SH-SY5Y (cell line): ENCODE results near the gene PRDM11.

Experiments
- GATA2 ChIP-seq: IDR thresholded peaks from 2 replicates; pipeline ENCODE4 v1.6.1; 2011; ENCODE audit warnings: mild to moderate bottlenecking, low read depth, low read length
- GATA3 ChIP-seq: IDR thresholded peaks from 2 replicates; pipeline ENCODE4 v1.6.1; 2011; ENCODE audit warnings: low read depth, mild to moderate bottlenecking, low read length, moderate library complexity

PRDM11 gene

DNA sequence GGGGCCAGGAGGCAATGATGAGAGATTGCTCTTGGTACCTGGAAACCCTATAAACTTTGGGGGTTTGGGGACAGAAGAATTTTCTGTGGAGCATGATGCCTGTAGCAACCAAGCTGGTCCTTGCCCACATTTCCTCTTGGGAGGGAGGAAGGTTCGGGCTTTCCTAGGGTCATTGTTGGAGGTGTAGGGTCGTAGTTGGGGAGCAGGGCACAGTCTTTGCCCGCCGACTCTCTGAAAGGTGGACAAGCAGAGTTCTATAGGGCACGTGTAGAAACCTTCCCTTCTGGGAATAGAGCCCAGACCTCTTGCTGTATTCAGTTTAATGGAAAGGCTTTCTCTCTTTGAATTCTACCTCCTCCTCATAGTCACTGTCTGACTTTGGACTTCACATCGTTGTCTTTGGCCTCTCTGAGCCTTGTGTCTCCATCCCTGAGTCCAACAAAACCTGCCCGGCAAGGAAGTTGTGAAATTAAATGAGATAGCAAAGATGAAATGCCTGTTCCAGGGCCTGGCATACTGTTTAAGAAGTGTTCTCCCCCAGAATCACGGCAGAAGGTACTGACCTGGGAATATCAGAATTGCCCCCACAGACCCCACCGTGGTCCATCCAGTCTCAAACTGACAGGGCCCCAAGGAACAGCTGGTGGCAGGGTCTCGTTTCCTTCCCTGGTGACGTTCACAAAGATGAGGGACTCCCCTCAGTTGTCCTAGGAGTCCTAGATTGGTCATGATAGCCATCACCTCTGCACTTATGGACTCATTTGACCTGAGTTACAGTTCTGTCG lies 1.6 kb downstream of the PRDM11 start:
- TF ChIP-seq GATA2 (no peak), GATA3 (no peak)

DNA sequence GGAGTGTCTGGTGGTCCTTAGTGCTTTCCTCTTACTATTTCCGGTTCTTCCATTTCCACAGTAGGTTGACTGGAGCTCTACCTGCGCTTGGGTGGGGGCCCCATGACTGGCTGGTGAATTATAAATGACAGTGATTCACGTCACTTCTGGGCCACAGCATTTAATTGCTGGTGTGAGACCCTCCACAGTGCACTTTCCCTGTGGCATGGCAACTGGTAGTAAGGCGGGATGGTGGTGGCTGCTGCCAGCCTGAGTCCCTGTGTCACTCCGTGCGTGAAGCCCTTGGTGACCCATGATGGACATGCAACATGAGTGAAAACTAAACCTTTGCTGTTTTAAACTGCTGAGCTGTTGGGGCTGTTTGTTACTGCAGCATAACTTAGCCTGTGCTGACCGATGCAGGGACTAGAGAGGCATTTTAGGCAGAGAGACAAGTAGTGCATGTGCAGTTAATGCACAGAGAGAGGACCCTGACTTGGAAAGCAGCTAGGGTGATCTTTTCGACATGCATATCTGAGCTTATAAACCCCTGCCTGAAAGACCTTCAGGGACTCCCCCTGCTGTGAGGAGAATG lies 3.1 kb downstream of the PRDM11 start:
- TF ChIP-seq GATA3 (no peak), GATA2 (no peak)

DNA sequence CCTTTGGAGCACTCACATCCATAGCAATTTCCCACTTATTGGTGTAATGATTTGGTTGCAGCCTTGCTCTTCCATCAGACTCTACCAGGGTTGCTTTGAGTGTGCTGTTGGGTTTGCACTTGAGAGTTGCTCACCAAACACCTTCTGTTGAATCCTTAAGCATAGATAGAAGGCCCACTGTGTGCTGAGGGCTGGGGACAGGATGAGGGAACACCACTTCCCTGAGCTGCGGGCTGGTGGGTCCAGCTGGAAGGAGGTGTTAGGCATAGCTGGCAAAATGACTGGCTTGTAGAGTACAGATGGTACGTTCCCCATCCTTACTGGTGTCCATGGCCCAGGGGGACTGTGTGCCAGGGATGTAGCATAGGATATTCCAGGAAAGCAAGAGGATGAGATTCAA lies 3.9 kb downstream of the PRDM11 start:
- TF ChIP-seq GATA2, result no peak
- TF ChIP-seq GATA3, result no peak

DNA sequence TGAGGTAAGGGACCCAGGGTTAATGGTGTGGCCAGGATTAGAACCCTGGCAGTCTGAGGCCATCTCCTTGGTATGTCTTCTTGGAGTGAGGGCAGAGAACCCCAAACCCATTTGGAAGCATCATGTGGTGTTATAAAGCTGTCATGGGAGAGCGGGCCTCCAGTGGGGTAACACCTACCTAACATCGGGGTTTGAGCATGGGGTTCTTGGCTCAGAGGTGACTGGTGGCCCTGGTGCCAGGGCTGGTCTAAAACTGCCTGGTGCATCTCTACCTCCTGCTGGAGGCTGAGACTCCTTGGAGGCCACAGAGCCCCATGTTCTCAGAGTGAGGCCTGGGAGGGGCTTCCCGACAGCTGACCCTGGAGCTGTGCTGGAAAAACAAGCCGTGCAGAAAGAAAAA lies 4.5 kb downstream of the PRDM11 start:
- TF ChIP-seq GATA2, result no peak

DNA sequence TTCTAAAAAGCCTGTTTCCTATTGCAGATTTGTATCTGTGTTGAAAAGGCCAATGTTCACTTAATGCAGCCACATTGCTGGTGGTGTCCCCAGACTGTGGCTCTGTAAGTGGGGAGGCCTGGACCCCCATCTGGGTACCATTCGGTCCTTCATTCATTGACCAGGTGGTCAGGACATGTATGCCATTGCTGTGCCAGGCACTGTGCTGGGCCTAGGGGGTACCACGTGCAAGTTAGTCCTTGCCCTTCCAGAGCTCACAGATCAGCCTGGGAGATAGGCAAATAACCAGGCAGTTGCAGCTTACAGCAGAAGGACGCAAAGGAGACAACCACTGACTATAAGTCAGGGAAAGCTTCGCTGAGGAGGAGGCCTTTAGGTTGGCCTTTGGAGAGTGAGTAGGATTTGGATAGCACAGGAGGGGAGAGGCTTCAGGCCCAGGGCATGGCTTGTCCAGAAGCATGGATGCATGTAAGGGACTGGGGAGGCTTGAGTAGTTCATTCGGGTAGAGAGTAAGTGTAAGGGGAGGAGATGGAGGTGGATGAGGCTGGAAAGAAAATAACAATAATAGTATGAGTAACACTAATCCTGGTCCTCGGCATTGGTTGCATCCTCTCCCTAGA lies 5.0 kb downstream of the PRDM11 start:
- peak; percentile 93 for TF ChIP-seq GATA2
- TF ChIP-seq GATA3, result no peak; the same call in 1 of the 2 replicates

DNA sequence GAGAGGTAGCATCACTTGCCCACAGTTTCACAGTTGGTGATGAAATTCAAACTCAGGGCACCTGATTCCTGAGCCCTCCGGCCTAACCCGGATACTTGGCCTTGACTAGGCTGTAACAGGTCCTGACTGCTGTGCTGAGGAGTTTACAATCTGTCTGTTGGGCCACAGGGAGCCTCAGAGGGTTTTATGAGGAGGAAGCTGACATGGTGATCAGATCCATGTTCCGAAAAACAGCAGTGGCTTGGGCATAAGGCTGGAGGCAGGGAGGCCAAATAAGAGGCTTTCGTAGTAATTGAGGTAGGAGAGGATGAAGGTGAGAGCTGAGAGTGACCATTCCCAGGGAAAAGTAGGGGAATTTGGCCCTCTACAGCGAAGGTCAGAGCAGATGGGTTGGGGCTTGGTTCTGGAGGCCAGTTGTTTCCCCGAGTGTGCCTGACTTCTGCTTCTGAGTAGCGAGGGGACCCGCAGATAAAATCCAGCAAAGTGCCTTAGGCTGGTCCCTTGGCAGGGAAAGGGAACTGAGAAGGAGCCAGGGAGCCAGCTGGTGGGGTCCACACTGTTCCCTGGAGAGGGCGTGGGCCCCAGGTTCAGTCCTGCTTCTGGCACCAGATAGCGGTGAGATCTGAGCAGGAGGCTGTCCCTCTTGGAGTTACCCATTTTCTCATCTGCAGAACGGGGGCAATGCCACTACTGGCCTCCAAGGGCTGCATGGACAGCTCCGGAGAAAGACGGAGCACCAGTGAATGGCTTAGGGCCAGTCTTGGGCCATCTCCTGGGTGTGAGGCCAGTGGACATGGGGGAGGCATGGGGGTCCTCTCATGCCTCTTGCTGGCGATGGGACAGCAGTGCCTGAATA lies 6.5 kb downstream of the PRDM11 start:
- TF ChIP-seq GATA3, result no peak
- TF ChIP-seq GATA2, result no peak

DNA sequence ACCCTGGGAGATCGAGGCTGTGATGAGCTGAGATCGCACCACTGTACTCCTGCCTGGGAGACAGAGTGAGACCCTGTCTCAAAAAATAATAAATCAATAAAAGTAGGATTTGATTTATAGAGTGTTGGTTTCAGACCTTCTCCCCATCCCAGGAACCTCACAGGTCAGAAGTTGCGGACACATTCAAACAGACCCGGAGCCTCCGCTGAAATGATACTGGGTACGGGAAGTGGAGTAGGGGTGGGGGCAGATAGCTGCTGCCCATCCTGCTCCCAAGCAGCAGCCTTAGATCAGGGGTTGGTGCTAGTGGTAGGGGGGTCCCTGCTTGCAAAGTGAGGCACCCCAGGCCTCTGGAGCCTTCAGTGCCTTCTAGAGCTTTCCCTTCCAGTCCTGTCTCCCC lies 7.8 kb downstream of the PRDM11 start:
- TF ChIP-seq GATA3 (no peak), GATA2 (no peak)

DNA sequence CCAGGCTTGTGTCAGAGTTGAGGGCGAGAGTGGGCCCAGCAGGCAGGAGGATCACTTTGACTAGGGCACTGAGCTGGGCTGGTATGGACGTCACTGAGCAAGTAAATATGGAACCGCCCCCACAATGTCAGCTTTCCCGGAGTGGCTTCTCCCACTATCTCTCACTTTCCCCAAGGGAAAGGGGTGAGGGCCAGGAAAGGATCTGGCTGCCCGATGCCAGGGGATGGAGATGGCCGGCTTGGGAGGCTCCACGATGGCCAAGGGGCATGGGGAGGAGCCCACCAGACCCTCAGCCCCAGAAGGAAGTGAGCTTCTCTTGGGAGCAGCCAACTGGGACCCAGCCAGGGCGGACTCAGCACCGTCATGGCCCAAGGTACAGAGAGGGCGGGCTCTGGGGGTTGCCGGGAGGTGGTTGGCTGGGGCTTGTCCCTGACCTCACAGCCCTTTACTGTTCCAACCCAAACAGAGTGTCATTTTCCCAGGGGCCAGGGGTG lies 8.7 kb downstream of the PRDM11 start:
- TF ChIP-seq GATA2, result no peak
- TF ChIP-seq GATA3, result no peak

DNA sequence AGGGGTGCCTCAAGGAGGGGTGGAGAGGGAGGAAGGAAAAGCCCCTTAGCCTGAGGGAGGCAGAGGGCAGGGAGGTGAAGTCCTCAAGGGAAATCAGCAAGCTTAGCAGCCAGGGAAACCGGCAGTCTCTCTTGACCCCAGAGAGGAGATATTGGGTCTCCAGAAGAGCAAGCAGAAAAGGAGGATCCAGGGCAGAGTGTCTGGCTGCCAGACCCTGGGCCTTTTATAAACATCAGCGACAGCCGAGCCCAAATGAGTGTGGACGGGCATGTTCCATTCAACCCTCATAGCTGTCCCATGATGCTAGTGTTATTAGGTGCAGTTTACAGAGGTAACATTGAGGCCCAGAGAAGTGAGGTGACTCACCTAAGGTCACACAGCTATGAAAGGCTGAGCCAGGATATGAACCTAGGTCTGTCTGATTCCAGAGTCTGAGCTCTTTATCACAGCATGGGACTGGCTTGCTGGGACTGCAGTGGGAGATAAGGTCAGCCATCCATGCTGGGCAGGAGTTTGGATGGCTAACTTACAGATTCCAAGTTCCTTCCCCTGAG lies 9.3 kb downstream of the PRDM11 start:
- TF ChIP-seq GATA2 (no peak), GATA3 (no peak)

DNA sequence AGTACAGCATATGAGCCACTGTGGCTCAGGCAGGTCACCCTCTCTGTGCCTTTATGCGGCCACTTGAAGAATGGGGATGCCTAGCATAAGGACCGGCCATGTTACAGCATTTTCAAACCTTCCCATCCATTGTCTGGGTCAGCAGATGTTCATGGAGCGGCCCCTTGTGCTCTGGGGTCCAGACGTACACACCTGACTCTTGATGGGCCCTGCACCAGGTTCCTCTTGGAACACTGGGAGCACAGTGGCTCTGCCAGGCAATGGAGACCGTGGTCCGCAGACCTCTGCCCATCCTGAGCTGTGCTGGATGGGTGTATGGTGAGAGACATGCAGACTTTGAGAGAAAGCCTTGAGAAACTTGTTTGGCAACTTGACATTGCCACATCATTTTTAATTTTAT lies 9.8 kb downstream of the PRDM11 start:
- TF ChIP-seq GATA2 (no peak), GATA3 (no peak)

DNA sequence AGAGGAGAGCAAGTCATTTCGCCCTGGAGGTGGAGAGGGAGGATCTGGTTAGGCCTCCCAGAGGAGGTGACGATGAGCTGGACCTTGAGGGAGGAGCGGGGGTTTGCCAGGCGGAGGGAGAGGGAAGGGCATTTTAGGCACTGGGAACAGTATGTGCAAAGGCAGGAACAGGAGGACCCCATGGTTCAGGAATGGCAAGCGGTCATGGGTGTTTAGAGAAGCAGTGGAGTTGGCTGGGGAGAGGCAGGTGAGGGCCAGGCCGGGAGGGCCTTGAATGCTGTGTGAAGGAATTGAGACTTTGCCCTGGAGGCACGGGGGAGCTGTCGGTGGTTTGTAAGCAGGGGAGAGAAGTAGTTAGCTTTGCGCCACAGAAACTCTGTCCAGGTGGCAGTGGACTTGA lies 10.3 kb downstream of the PRDM11 start:
- TF ChIP-seq GATA2 (no peak), GATA3 (no peak)

DNA sequence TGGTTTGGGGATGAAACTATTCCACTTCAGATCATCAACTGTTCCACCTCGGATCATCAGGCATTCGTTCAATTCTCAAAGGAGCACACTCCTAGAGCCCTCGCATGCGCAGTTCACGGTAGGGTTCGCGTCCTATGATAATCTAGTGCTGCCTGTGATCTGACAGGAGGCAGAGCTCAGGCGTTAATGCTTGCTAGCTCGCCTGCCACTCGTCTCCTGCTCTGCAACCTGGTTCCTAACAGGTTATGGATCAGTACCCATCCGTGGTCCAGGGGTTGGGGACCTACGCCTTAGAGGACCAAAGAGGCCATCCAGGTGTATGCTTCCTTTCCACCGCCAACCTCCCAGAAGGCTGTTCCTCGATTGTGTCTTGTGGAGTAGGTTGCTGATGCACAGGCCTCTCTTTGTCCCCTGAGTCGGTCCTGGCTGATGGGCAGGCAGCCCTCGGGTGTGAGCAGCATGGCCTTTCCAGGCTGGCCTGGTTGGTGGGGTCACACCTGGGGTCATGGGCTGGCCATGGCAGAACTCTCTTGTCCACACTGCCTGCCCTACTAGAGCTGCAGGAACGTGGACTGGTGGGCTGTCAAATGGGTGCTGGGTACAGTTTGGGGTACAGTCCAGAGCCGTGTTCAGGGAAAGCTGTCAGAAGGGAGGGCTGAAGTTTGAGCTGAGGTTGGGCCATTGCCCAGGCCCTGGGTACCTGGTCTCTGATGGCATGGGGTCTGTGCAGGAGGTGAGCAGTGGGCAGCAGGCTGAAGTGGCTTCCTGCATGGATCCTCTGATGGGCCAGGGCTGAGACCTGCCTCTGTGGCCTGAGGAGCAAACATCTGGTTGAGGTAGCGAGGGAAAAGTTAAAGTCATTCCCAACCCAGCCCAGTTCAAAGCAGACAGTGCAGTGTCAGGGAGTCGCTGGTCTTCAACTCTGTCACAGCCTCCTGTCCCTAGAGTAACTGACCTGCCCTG lies 11.1 kb downstream of the PRDM11 start:
- TF ChIP-seq GATA2, result no peak
- TF ChIP-seq GATA3, result no peak
